Measurements from ENCODE around the gene SPECC1.
"Not testable (repeated sequence)": the region's sequence is repeated elsewhere in the genome, so short reads cannot be mapped to it uniquely, and the experiment has no call there.

DNA sequence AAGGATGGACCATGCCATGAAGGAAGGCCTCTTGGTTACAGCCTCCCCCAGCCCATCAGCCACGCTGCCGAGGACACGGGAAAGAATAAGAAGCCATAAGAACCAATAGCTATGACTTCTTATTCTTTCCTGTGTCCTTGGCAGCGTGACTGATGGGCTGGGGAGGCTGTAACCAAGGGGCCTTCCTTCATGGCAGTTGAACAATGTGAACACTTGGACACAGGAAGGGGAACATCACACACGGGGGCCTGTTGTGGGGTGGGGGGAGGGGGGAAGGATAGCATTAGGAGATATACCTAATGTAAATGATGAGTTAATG, 253.9 kb downstream of the SPECC1 start:
- TF ChIP-seq, protein P1, sequence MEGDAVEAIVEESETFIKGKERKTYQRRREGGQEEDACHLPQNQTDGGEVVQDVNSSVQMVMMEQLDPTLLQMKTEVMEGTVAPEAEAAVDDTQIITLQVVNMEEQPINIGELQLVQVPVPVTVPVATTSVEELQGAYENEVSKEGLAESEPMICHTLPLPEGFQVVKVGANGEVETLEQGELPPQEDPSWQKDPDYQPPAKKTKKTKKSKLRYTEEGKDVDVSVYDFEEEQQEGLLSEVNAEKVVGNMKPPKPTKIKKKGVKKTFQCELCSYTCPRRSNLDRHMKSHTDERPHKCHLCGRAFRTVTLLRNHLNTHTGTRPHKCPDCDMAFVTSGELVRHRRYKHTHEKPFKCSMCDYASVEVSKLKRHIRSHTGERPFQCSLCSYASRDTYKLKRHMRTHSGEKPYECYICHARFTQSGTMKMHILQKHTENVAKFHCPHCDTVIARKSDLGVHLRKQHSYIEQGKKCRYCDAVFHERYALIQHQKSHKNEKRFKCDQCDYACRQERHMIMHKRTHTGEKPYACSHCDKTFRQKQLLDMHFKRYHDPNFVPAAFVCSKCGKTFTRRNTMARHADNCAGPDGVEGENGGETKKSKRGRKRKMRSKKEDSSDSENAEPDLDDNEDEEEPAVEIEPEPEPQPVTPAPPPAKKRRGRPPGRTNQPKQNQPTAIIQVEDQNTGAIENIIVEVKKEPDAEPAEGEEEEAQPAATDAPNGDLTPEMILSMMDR (IDR thresholded peaks at IDR 0.05; ENCODE audit: extremely low read depth in 1 of 2, insufficient read depth in 1 of 2, low read depth in 1 of 2, low read length in 2 of 2): not testable (repeated sequence)
- not testable (repeated sequence) for TF ChIP-seq POLR2A (IDR thresholded peaks at IDR 0.05; ENCODE audit: low read depth, low read length); EZH2 (IDR thresholded peaks at IDR 0.05; ENCODE audit: borderline replicate concordance, low read depth, low read length, severe bottlenecking)
